Measurements from ENCODE around the gene EIF4H.

Gene EIF4H

GRCh38 chr7:74228951-74229900, 55.1 kb downstream of the EIF4H start:
- no peak for DNase-seq

GRCh38 chr7:74230446-74231231, 56.5 kb downstream of the EIF4H start:
- no peak for DNase-seq

GRCh38 chr7:74231232-74231590, 57.1 kb downstream of the EIF4H start:
- no peak for DNase-seq

- DNase-seq, result no peak
Observed at GRCh38 chr7:74233655-74234285, 59.6 kb downstream of the EIF4H start.

GRCh38 chr7:74235518-74236268, 61.5 kb downstream of the EIF4H start:
- DNase-seq, result no peak

GRCh38 chr7:74236284-74236683, 62.1 kb downstream of the EIF4H start:
- DNase-seq, result no peak

- DNase-seq, result no peak
Observed at GRCh38 chr7:74240482-74240881, 66.3 kb downstream of the EIF4H start.

- no peak for DNase-seq
Observed at GRCh38 chr7:74242122-74242443, 67.9 kb downstream of the EIF4H start.

- no peak for DNase-seq
Observed at GRCh38 chr7:74246497-74246896, 72.3 kb downstream of the EIF4H start.
